CD14-positive monocyte (primary cell): ENCODE results near the gene TGFB2. TPM values are rescaled to one million over a fixed set of nuclear protein-coding genes. Genes with fewer than 3 reads are reported as not detected.

Experiments used
- DNase-seq, 3 donors: peaks; one replicate each; pipeline ENCODE4 v3.0.0-alpha.2; 2011 to 2022
- H2AFZ ChIP-seq: 2 replicates; pipeline ENCODE4 v1.6.0; 2012; ENCODE audit warnings: mild to moderate bottlenecking, low read depth, low read length, inconsistent platforms; ENCODE audit not compliant: insufficient read depth, poor library complexity, severe bottlenecking
- H3K27ac ChIP-seq, 2 donors: 1 replicate in 1 of 2; 2 replicates in 1 of 2; pipeline ENCODE4 v1.5.1; 2012 to 2013; ENCODE audit warnings: low read length in 2 of 2, control low read depth in 1 of 2, inconsistent platforms in 1 of 2, low read depth in 1 of 2, mild to moderate bottlenecking in 1 of 2
- H3K27me3 ChIP-seq, 2 donors: one replicate each; pipeline versions ENCODE4 v1.6.0 to v1.6.1; 2011 to 2013; ENCODE audit warnings: low read length in 2 of 2; ENCODE audit not compliant: control insufficient read depth in 2 of 2, insufficient read depth in 2 of 2
- H3K36me3 ChIP-seq, 2 donors: replicated peaks in 1 of 2; 1 replicate in 1 of 2; 2 replicates in 1 of 2; pipeline versions ENCODE4 v1.5.1 to v1.6.1; 2012 to 2013; ENCODE audit warnings: low read length in 2 of 2, control low read depth in 1 of 2, inconsistent platforms in 1 of 2, mild to moderate bottlenecking in 1 of 2; ENCODE audit not compliant: insufficient read depth in 2 of 2, control insufficient read depth in 1 of 2
- H3K4me1 ChIP-seq, 2 donors: 1 replicate in 1 of 2; 2 replicates in 1 of 2; pipeline versions ENCODE4 v1.5.1 to v1.6.1; 2012 to 2013; ENCODE audit warnings: low read length in 2 of 2, control low read depth in 1 of 2, inconsistent platforms in 1 of 2, mild to moderate bottlenecking in 1 of 2, moderate library complexity in 1 of 2; ENCODE audit not compliant: insufficient read depth in 2 of 2, control insufficient read depth in 1 of 2
- H3K4me2 ChIP-seq: replicated peaks from 2 replicates; pipeline ENCODE3; 2012; ENCODE audit warnings: low read length, moderate library complexity, mild to moderate bottlenecking; ENCODE audit not compliant: poor library complexity, severe bottlenecking; ENCODE audit errors: extremely low read depth
- H3K4me3 ChIP-seq, 3 experiments: fragments of 200-600 bp in 1 of 3; sonication (generic) in 1 of 3; replicated peaks in 1 of 3; 1 replicate in 2 of 3; 2 replicates in 1 of 3; pipeline ENCODE4 v1.5.1; 2011 to 2013; ENCODE audit warnings: low read length in 3 of 3, mild to moderate bottlenecking in 3 of 3, control low read depth in 2 of 3, low read depth in 2 of 3, inconsistent platforms in 1 of 3, moderate library complexity in 1 of 3
- H3K79me2 ChIP-seq: 2 replicates; pipeline ENCODE4 v1.6.0; 2012; ENCODE audit warnings: mild to moderate bottlenecking, control low read depth, inconsistent platforms, low read length, moderate library complexity; ENCODE audit not compliant: insufficient read depth
- H3K9ac ChIP-seq: 2 replicates; pipeline ENCODE4 v1.6.0; 2017; ENCODE audit warnings: low read length, mild to moderate bottlenecking; ENCODE audit not compliant: insufficient read depth, poor library complexity, severe bottlenecking
- H3K9me3 ChIP-seq, 2 donors: replicated peaks in 1 of 2; 1 replicate in 1 of 2; 2 replicates in 1 of 2; pipeline versions ENCODE4 v1.5.1 to v1.6.1; 2012 to 2013; ENCODE audit warnings: low read length in 2 of 2, control low read depth in 1 of 2; ENCODE audit not compliant: control insufficient read depth in 1 of 2, insufficient read depth in 1 of 2
- H4K20me1 ChIP-seq: 2 replicates; pipeline ENCODE4 v1.6.0; 2012; ENCODE audit warnings: mild to moderate bottlenecking, low read length, control low read depth, moderate library complexity; ENCODE audit not compliant: insufficient read depth
- H3K27ac Mint-ChIP-seq, 7 donors: one replicate each; pipeline ENCODE4 v1.8.0; 2020; ENCODE audit warnings: mild to moderate bottlenecking in 7 of 7, mixed read lengths in 7 of 7, moderate library complexity in 6 of 7, inconsistent platforms in 2 of 7
- H3K27me3 Mint-ChIP-seq, 3 donors: one replicate each; pipeline ENCODE4 v1.8.0; 2021 to 2022; ENCODE audit warnings: low read depth in 3 of 3, mild to moderate bottlenecking in 3 of 3, mixed read lengths in 3 of 3, moderate library complexity in 3 of 3, inconsistent platforms in 1 of 3
- H3K36me3 Mint-ChIP-seq, 2 donors: one replicate each; pipeline ENCODE4 v1.8.0; 2020; ENCODE audit warnings: mixed read lengths in 2 of 2, inconsistent platforms in 1 of 2, mild to moderate bottlenecking in 1 of 2
- H3K4me1 Mint-ChIP-seq: one replicate; pipeline ENCODE4 v1.8.0; 2020; ENCODE audit warnings: mild to moderate bottlenecking, mixed read lengths
- H3K4me3 Mint-ChIP-seq, 2 donors: one replicate each; pipeline ENCODE4 v1.8.0; 2020; ENCODE audit warnings: mild to moderate bottlenecking in 2 of 2, mixed read lengths in 2 of 2, moderate library complexity in 1 of 2
- H3K9me3 Mint-ChIP-seq, 7 donors: one replicate each; pipeline ENCODE4 v1.8.0; 2020 to 2022; ENCODE audit warnings: mixed read lengths in 7 of 7, mild to moderate bottlenecking in 6 of 7, moderate library complexity in 6 of 7, inconsistent platforms in 2 of 7
- WGBS: methylation state at CpG from one replicate; pipeline ENCODE4 v1.1.5; 2013; ENCODE audit warnings: missing lambda C conversion rate; ENCODE audit not compliant: insufficient coverage; 5-methylcytosine and 5-hydroxymethylcytosine counted together
- intact Hi-C, 2 donors: fragments of 100-400 bp; cut with micrococcal nuclease; formaldehyde crosslinking; loops; one replicate each; pipeline versions ENCODE4 v1.15.0 to v1.15.1; 2023
- polyA plus RNA-seq, 3 donors: library from polyadenylated mRNA; depleted of rRNA in 1 of 3; unstranded in 2 of 3; stranded (reverse) in 1 of 3; fragments of 300-500 nt in 2 of 3; fragments of >200 nt in 1 of 3; fragmentation: Illumina TruSeq in 2 of 3; gene quantifications; 1 replicate in 2 of 3; 2 replicates in 1 of 3; pipeline ENCODE4 v1.2.3, GENCODE V29; 2012 to 2021
- TF ChIP-seq, protein P1 (sequence below): fragments of 200-600 bp; IDR thresholded peaks from one replicate; pipeline ENCODE4 v1.8.0; 2022; ENCODE audit warnings: antibody characterized with exemption, mild to moderate bottlenecking

The TGFB2 gene
- polyA plus RNA-seq, 3 donors: 0.01 TPM; not detected in 2

DNA sequence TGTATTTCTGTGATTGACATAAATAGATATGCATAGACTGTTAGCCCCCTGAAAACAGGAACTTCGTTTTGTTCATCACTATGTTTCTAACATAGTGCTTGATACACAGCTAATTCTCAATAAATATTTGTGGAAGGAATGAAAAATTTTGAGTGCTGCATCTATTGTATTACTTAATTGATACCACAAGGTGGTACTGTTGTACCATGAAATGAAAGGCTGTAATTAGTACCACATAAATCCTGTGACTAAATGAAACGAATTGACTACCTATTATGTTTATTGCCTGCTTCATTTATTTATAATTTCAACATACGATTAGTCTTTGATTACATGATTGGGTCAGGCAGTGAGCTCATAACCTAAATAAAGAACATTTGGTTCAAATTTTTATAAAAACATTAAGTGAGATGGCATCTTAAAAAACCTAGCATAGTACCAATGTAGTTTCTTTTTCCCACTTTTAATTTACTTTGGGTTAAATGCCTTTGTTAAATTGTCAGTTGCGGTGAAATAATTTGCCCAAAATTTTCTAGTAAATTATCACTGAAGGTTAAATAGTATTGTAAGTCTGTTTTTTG is 15.0 kb upstream of the TGFB2 start:
- Mint-ChIP-seq H3K36me3 (peaks cover 12 to 15% of the 10 kb centered on the region in 2 donors), H3K4me1 (no peaks in the 10 kb centered on the region), H3K9me3 (no peaks in the 10 kb centered on the region)

DNA sequence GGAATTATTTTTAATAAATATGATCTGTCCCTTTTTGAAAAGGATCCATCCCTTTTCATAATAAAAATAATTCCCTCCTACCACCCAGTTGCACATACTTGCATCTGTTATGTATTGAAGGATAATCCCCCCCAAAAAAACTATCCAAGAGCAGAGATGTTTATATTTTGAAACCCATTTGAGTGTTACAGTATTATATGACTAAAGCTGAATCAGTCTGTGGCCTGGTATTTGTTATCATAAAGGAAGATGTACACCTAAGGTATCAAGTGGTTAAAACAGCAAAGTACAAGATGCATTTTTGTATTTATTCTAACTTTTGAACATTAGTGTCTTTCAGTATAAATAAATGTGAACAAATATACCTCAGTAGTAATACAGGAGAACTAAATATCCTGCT is 12.7 kb upstream of the TGFB2 start:
- Histone ChIP-seq H3K27me3 (no peaks in the 10 kb centered on the region), H3K4me2 (no peak overlapping the region), H3K79me2 (no peaks in the 10 kb centered on the region), H3K36me3 (no peaks in the 10 kb centered on the region), H3K4me1 (no peaks in the 10 kb centered on the region), H3K4me3 (no peak overlapping the region), H3K27ac (no peak overlapping the region), H3K9me3 (no peaks in the 10 kb centered on the region), H3K9ac (no peak overlapping the region), H2AFZ (no peak overlapping the region), H4K20me1 (no peaks in the 10 kb centered on the region)
- TF ChIP-seq, protein P1, sequence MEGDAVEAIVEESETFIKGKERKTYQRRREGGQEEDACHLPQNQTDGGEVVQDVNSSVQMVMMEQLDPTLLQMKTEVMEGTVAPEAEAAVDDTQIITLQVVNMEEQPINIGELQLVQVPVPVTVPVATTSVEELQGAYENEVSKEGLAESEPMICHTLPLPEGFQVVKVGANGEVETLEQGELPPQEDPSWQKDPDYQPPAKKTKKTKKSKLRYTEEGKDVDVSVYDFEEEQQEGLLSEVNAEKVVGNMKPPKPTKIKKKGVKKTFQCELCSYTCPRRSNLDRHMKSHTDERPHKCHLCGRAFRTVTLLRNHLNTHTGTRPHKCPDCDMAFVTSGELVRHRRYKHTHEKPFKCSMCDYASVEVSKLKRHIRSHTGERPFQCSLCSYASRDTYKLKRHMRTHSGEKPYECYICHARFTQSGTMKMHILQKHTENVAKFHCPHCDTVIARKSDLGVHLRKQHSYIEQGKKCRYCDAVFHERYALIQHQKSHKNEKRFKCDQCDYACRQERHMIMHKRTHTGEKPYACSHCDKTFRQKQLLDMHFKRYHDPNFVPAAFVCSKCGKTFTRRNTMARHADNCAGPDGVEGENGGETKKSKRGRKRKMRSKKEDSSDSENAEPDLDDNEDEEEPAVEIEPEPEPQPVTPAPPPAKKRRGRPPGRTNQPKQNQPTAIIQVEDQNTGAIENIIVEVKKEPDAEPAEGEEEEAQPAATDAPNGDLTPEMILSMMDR: no peak
- no peak for DNase-seq
- Mint-ChIP-seq H3K9me3 (no peaks in the 10 kb centered on the region), H3K4me1 (no peaks in the 10 kb centered on the region), H3K27me3 (no peaks in the 10 kb centered on the region), H3K27ac (no peak overlapping the region), H3K4me3 (no peak overlapping the region), H3K36me3 (peaks cover 9 to 17% of the 10 kb centered on the region in 2 donors)
- intact Hi-C loops: loop anchor here in 1 of 2 donors (10.0 kb wide), 1 partner anchor 1232 kb away; no protein-coding TSS in a partner anchor

More for the DNA sequence above, 15.0 kb upstream of the TGFB2 start:
- no peaks in the 10 kb centered on the region for H3K27me3 Mint-ChIP-seq
- DNase-seq: peak; percentile 19 to 38 (median 32)
- H3K36me3 ChIP-seq: no peaks in the 10 kb centered on the region
- no peak overlapping the region for H3K9ac ChIP-seq
- H3K4me3 Mint-ChIP-seq: no peak overlapping the region
- H3K4me2 ChIP-seq: no peak overlapping the region
- WGBS: no CpG with 5 or more reads among the region's 4 CpGs
- H3K79me2 ChIP-seq: no peaks in the 10 kb centered on the region
- H4K20me1 ChIP-seq: no peaks in the 10 kb centered on the region
- H3K27ac Mint-ChIP-seq: no peak overlapping the region
- intact Hi-C loops: loop anchor here in 1 of 2 donors (10.0 kb wide), 1 partner anchor 1235 kb away; no protein-coding TSS in a partner anchor
- H3K4me1 ChIP-seq: no peaks in the 10 kb centered on the region
- H2AFZ ChIP-seq: no peak overlapping the region
- TF ChIP-seq, protein P1: peak; percentile 83
- no peak overlapping the region for H3K4me3 ChIP-seq
- H3K27ac ChIP-seq: no peak overlapping the region
- no peaks in the 10 kb centered on the region for H3K9me3 ChIP-seq
- H3K27me3 ChIP-seq: no peaks in the 10 kb centered on the region
